Gastroesophageal sphincter (tissue), 4 donors: ENCODE measurements around the gene MMP24. TPM values are rescaled to one million over a fixed set of nuclear protein-coding genes. Genes with fewer than 3 reads are reported as not detected.
A peak's percentile ranks its signal among the peaks of the same experiment; 100 is the strongest.

ENCODE experiments used
- ATAC-seq: fragments of 150-250 bp; one replicate; pipeline ENCODE4 v1.9.1; 2016; ENCODE audit warnings: mild to moderate bottlenecking, moderate library complexity
- H3K27ac ChIP-seq, 4 donors: fragments of 200-600 bp; sonication (generic) in 3 of 4; 1 replicate in 3 of 4; 2 replicates in 1 of 4; pipeline ENCODE4 v1.5.1; 2016 to 2019
- H3K27me3 ChIP-seq: fragments of 200-600 bp; sonication (generic); one replicate; pipeline ENCODE4 v1.5.1; 2019
- H3K36me3 ChIP-seq, 2 donors: fragments of 200-600 bp; sonication (generic); one replicate each; pipeline ENCODE4 v1.5.1; 2019; ENCODE audit warnings: control low read depth in 1 of 2
- H3K4me1 ChIP-seq, 3 donors: fragments of 200-600 bp; sonication (generic); 1 replicate in 2 of 3; 2 replicates in 1 of 3; pipeline ENCODE4 v1.5.1; 2016 to 2019; ENCODE audit warnings: control low read depth in 2 of 3
- H3K4me3 ChIP-seq, 2 donors: fragments of 200-600 bp; sonication (generic); one replicate each; pipeline ENCODE4 v1.5.1; 2019; ENCODE audit warnings: mild to moderate bottlenecking in 1 of 2, moderate library complexity in 1 of 2
- H3K9me3 ChIP-seq, 3 donors: fragments of 200-600 bp; sonication (generic); one replicate each; pipeline ENCODE4 v1.5.1; 2017 to 2019; ENCODE audit warnings: control low read depth in 2 of 3
- CTCF ChIP-seq, 4 experiments: fragments of 200-600 bp in 2 of 4; fragments of 450-650 bp in 2 of 4; sonication (generic) in 1 of 4; IDR thresholded peaks; one replicate each; pipeline ENCODE4 v1.5.1; 2017 to 2019; ENCODE audit warnings: antibody characterized with exemption in 4 of 4, mild to moderate bottlenecking in 2 of 4, moderate library complexity in 2 of 4
- EP300 ChIP-seq: sonication (generic); formaldehyde crosslinking; IDR thresholded peaks from one replicate; pipeline ENCODE4 v1.6.1; 2017; ENCODE audit warnings: antibody characterized with exemption, mild to moderate bottlenecking
- POLR2A ChIP-seq, 2 donors: fragments of 450-650 bp; IDR thresholded peaks; one replicate each; pipeline ENCODE4 v1.6.1; 2017; ENCODE audit warnings: antibody characterized with exemption in 2 of 2, mild to moderate bottlenecking in 2 of 2, moderate library complexity in 1 of 2
- POLR2AphosphoS5 ChIP-seq: sonication (generic); formaldehyde crosslinking; IDR thresholded peaks from one replicate; pipeline ENCODE4 v1.6.1; 2017; ENCODE audit warnings: antibody characterized with exemption
- WGBS, 2 donors: methylation state at CpG; one replicate each; pipeline ENCODE4 v1.1.5; 2018; ENCODE audit warnings: low coverage in 1 of 2; 5-methylcytosine and 5-hydroxymethylcytosine counted together
- total RNA-seq, 4 donors: library from RNA; depleted of rRNA; stranded (reverse); fragments of >200 nt; gene quantifications; one replicate each; pipeline ENCODE4 v1.1.0, GENCODE V29; 2016

Gene MMP24
- total RNA-seq, 4 donors from 2014 or later = 0.47 to 3.4 (median 1.8) TPM

GRCh38 chr20:35284267-35284991 lies 57.9 kb downstream of the MMP24 start, which contains the start of gene EIF6:
EIF6 (minus strand) TSS chr20:35284772; CDS start chr20:35284487, 285 bp downstream.
- ATAC-seq = peak; percentile 92
- no peaks in the 10 kb centered on the region for H3K27me3 ChIP-seq
- H3K9me3 ChIP-seq = no peaks in the 10 kb centered on the region
- peak within 1 kb of the TSS; percentile 17 to 87 (median 84) for H3K27ac ChIP-seq
- H3K4me1 ChIP-seq = peaks cover 6 to 30% (median 15%) of the 10 kb centered on the region in 3 donors
- H3K36me3 ChIP-seq = peaks cover 0 to 20% of the 10 kb centered on the region in 2 donors
- WGBS, 2 donors = 0% methylated on average over 3 to 8 of the region's 61 CpGs
- TF ChIP-seq POLR2A (IDR thresholded peaks at IDR 0.05) (peak; percentile 9 to 25), POLR2AphosphoS5 (no peak), EP300 (no peak)
- peak within 1 kb of the TSS; percentile 83 to 90 for H3K4me3 ChIP-seq

- TF ChIP-seq POLR2AphosphoS5 (no peak), EP300 (no peak), POLR2A (IDR thresholded peaks at IDR 0.05) (no peak), CTCF (IDR thresholded peaks at IDR 0.05) (no peak)
- Histone ChIP-seq H3K27ac (peak overlapping the region; percentile 17 to 87 (median 84)), H3K36me3 (peaks cover 0 to 13% of the 10 kb centered on the region in 2 donors), H3K4me1 (peaks cover 6 to 30% (median 15%) of the 10 kb centered on the region in 3 donors), H3K27me3 (no peaks in the 10 kb centered on the region), H3K4me3 (peak overlapping the region; percentile 83 to 90), H3K9me3 (no peaks in the 10 kb centered on the region)
- ATAC-seq = peak; percentile 1
- WGBS, 2 donors = 50 to 57% methylated on average over 14 to 15 of the region's 19 CpGs
These were observed 58.7 kb downstream of the MMP24 start for GRCh38 chr20:35284992-35285805.

GRCh38 chr20:35285806-35286076 lies 59.3 kb downstream of the MMP24 start:
- TF ChIP-seq POLR2AphosphoS5 (no peak), CTCF (IDR thresholded peaks at IDR 0.05) (no peak), POLR2A (IDR thresholded peaks at IDR 0.05) (no peak)
- H3K27ac ChIP-seq = no peak overlapping the region
- H3K27me3 ChIP-seq = no peaks in the 10 kb centered on the region
- H3K4me3 ChIP-seq = no peak overlapping the region
- peaks cover 6 to 30% (median 15%) of the 10 kb centered on the region in 3 donors for H3K4me1 ChIP-seq
- ATAC-seq = no peak
- H3K9me3 ChIP-seq = no peaks in the 10 kb centered on the region
- 75 to 85% methylated on average over 5 of the region's 5 CpGs for WGBS, 2 donors
- H3K36me3 ChIP-seq = peaks cover 0 to 7% of the 10 kb centered on the region in 2 donors

GRCh38 chr20:35286077-35286898 lies 59.8 kb downstream of the MMP24 start:
- ATAC-seq = no peak
- no peak for TF ChIP-seq POLR2A (IDR thresholded peaks at IDR 0.05)
- no peak for TF ChIP-seq POLR2AphosphoS5
- no peak for TF ChIP-seq CTCF (IDR thresholded peaks at IDR 0.05)
- TF ChIP-seq EP300 = no peak
- H3K36me3 ChIP-seq = peaks cover 0 to 5% of the 10 kb centered on the region in 2 donors
- H3K4me3 ChIP-seq = no peak overlapping the region
- WGBS, 2 donors = no CpG with 5 or more reads among the region's 12 CpGs
- H3K9me3 ChIP-seq = no peaks in the 10 kb centered on the region
- H3K27me3 ChIP-seq = no peaks in the 10 kb centered on the region
- H3K27ac ChIP-seq = no peak overlapping the region
- peaks cover 6 to 30% (median 15%) of the 10 kb centered on the region in 3 donors for H3K4me1 ChIP-seq
